HEK293 (cell line): Measurements from ENCODE around the gene PPIA.

ENCODE experiments used
- AEBP2 ChIP-seq: fragments of 450-650 bp; formaldehyde crosslinking; IDR thresholded peaks from 2 replicates; pipeline ENCODE4 v1.5.1; 2016; ENCODE audit warnings: missing biosample characterization, missing genetic modification characterization, borderline replicate concordance
- ATF2 ChIP-seq: fragments of 450-650 bp; formaldehyde crosslinking; IDR thresholded peaks from 2 replicates; pipeline ENCODE4 v1.5.1; 2016; ENCODE audit warnings: missing biosample characterization, missing genetic modification characterization, low read depth
- BCL6B ChIP-seq: fragments of 450-650 bp; formaldehyde crosslinking; IDR thresholded peaks from 2 replicates; pipeline ENCODE4 v1.5.1; 2017; ENCODE audit warnings: missing biosample characterization, missing genetic modification characterization
- ELK4 ChIP-seq: IDR thresholded peaks from 2 replicates; pipeline ENCODE4 v1.6.1; 2011; ENCODE audit warnings: mild to moderate bottlenecking, low read depth, low read length, borderline replicate concordance
- HIC1 ChIP-seq: fragments of 450-650 bp; formaldehyde crosslinking; IDR thresholded peaks from 2 replicates; pipeline ENCODE4 v1.5.1; 2016; ENCODE audit warnings: missing biosample characterization, missing genetic modification characterization
- KLF16 ChIP-seq: fragments of 450-650 bp; formaldehyde crosslinking; IDR thresholded peaks from 2 replicates; pipeline ENCODE4 v1.5.1; 2017; ENCODE audit warnings: missing biosample characterization, missing genetic modification characterization
- PRDM1 ChIP-seq: fragments of 450-650 bp; formaldehyde crosslinking; IDR thresholded peaks from 2 replicates; pipeline ENCODE4; 2016; ENCODE audit warnings: missing biosample characterization, missing genetic modification characterization
- SP3 ChIP-seq: fragments of 450-650 bp; formaldehyde crosslinking; IDR thresholded peaks from 2 replicates; pipeline ENCODE4 v1.5.1; 2016; ENCODE audit warnings: missing biosample characterization, missing genetic modification characterization
- ZBTB6 ChIP-seq: fragments of 450-650 bp; formaldehyde crosslinking; IDR thresholded peaks from 2 replicates; pipeline ENCODE4 v1.5.1; 2017; ENCODE audit warnings: missing biosample characterization, missing genetic modification characterization
- ZNF10 ChIP-seq: fragments of 450-650 bp; formaldehyde crosslinking; IDR thresholded peaks from 2 replicates; pipeline ENCODE4 v1.5.1; 2017; ENCODE audit warnings: missing biosample characterization, missing genetic modification characterization
- ZNF324 ChIP-seq: fragments of 450-650 bp; formaldehyde crosslinking; IDR thresholded peaks from 2 replicates; pipeline ENCODE4 v1.5.1; 2016; ENCODE audit warnings: missing biosample characterization, missing genetic modification characterization
- ZNF335 ChIP-seq: fragments of 450-650 bp; formaldehyde crosslinking; conservative IDR thresholded peaks from 2 replicates; pipeline ENCODE4 v1.5.1; 2016; ENCODE audit warnings: missing biosample characterization, missing genetic modification characterization
- ZNF366 ChIP-seq: fragments of 450-650 bp; formaldehyde crosslinking; conservative IDR thresholded peaks from 2 replicates; pipeline ENCODE4 v1.5.1; 2016; ENCODE audit warnings: missing biosample characterization, missing genetic modification characterization
- ZNF391 ChIP-seq: fragments of 450-650 bp; formaldehyde crosslinking; IDR thresholded peaks from 2 replicates; pipeline ENCODE4 v1.5.1; 2016; ENCODE audit warnings: low read depth, missing biosample characterization, missing genetic modification characterization, borderline replicate concordance
- ZNF394 ChIP-seq: fragments of 450-650 bp; formaldehyde crosslinking; IDR thresholded peaks from 2 replicates; pipeline ENCODE4 v1.5.1; 2016; ENCODE audit warnings: missing biosample characterization, missing genetic modification characterization, mild to moderate bottlenecking, moderate library complexity, borderline replicate concordance
- ZNF610 ChIP-seq: fragments of 450-650 bp; formaldehyde crosslinking; IDR thresholded peaks from 2 replicates; pipeline ENCODE4 v1.5.1; 2016; ENCODE audit warnings: missing biosample characterization, missing genetic modification characterization, borderline replicate concordance
- ZNF624 ChIP-seq: fragments of 450-650 bp; formaldehyde crosslinking; IDR thresholded peaks from 2 replicates; pipeline ENCODE4 v1.5.1; 2017; ENCODE audit warnings: missing biosample characterization, missing genetic modification characterization
- ZNF660 ChIP-seq: fragments of 450-650 bp; IDR thresholded peaks from 2 replicates; pipeline ENCODE4 v1.5.1; 2018; ENCODE audit warnings: missing biosample characterization, mild to moderate bottlenecking, missing genetic modification characterization
- ZNF792 ChIP-seq: fragments of 450-650 bp; formaldehyde crosslinking; IDR thresholded peaks from 2 replicates; pipeline ENCODE4 v1.5.1; 2016; ENCODE audit warnings: missing biosample characterization, missing genetic modification characterization
- ZXDB ChIP-seq: fragments of 450-650 bp; formaldehyde crosslinking; IDR thresholded peaks from 2 replicates; pipeline ENCODE4 v1.5.1; 2016; ENCODE audit warnings: missing biosample characterization, missing genetic modification characterization

Gene PPIA

GRCh38 chr7:44797329-44798258 lies 1.1 kb downstream of the PPIA start (continued):
- peak; percentile 11; the same call in 1 of the 2 replicates for TF ChIP-seq ZNF660 (tag by site-specific recombination)
- peak; percentile 38; the same call in 1 of the 2 replicates for TF ChIP-seq KLF16 (tag by site-specific recombination)
- TF ChIP-seq SP3 (tag by site-specific recombination), result peak; percentile 55
- TF ChIP-seq AEBP2 (tag by site-specific recombination), result no peak
- no peak for TF ChIP-seq ZNF792 (tag by site-specific recombination)
- TF ChIP-seq ZXDB (tag by site-specific recombination), result peak; percentile 9
- peak; percentile 35 for TF ChIP-seq ZNF335 (tag by site-specific recombination)
- no peak for TF ChIP-seq BCL6B (tag by site-specific recombination)
- peak; percentile 60; the same call in 1 of the 2 replicates for TF ChIP-seq HIC1
- no peak for TF ChIP-seq ZNF10 (tag by site-specific recombination)
- TF ChIP-seq ZNF391, result 0 out of 2 replicates have a peak, but pooled peaks have one; percentile 21
- peak; percentile 26; the same call in 1 of the 2 replicates for TF ChIP-seq ZNF394 (tag by site-specific recombination)
- TF ChIP-seq ATF2 (tag by site-specific recombination), result 0 out of 2 replicates have a peak, but pooled peaks have one; percentile 20
- TF ChIP-seq ZNF610 (tag by site-specific recombination), result no peak; the same call in 1 of the 2 replicates
- TF ChIP-seq ZBTB6 (tag by site-specific recombination), result no peak
- no peak for TF ChIP-seq ELK4
- TF ChIP-seq ZNF624 (tag by site-specific recombination), result no peak
- TF ChIP-seq PRDM1, result 0 out of 2 replicates have a peak, but pooled peaks have one; percentile 23
- no peak for TF ChIP-seq ZNF366 (tag by site-specific recombination)
- TF ChIP-seq ZNF324 (tag by site-specific recombination), result peak; percentile 49; the same call in 1 of the 2 replicates
